Lower lobe of right lung (tissue), 2 donors: ENCODE measurements around the gene SYT7. TPM values are rescaled to one million over a fixed set of nuclear protein-coding genes. Genes with fewer than 3 reads are reported as not detected.

Experiments used
- ATAC-seq, 2 donors: fragments of 200-7000 bp; cut with Tn5 transposase; one replicate each; pipeline ENCODE4 v1.9.1; 2020 to 2022; ENCODE audit warnings: mild to moderate bottlenecking in 2 of 2, moderate library complexity in 2 of 2
- DNase-seq: peaks from one replicate; pipeline ENCODE4 v3.0.0-alpha.2; 2020
- H3K27ac ChIP-seq: fragments of 200-600 bp; one replicate; pipeline ENCODE4 v1.8.0; 2022
- H3K27me3 ChIP-seq: fragments of 200-600 bp; one replicate; pipeline ENCODE4 v1.8.0; 2022; ENCODE audit warnings: low read depth
- H3K36me3 ChIP-seq: fragments of 200-600 bp; one replicate; pipeline ENCODE4 v1.8.0; 2022; ENCODE audit warnings: mild to moderate bottlenecking
- H3K4me1 ChIP-seq: fragments of 200-600 bp; one replicate; pipeline ENCODE4 v1.8.0; 2022
- H3K4me3 ChIP-seq: fragments of 200-600 bp; one replicate; pipeline ENCODE4 v1.8.0; 2022; ENCODE audit warnings: mild to moderate bottlenecking
- H3K9me3 ChIP-seq: fragments of 200-600 bp; one replicate; pipeline ENCODE4 v1.8.0; 2022
- CTCF ChIP-seq: fragments of 200-600 bp; IDR thresholded peaks from one replicate; pipeline ENCODE4 v1.8.0; 2022; ENCODE audit warnings: antibody characterized with exemption, mild to moderate bottlenecking
- intact Hi-C: fragments of 100-400 bp; cut with DNase I; formaldehyde crosslinking; loops from one replicate; pipeline ENCODE4 v1.11.0; 2022
- total RNA-seq: library from RNA; stranded (reverse); fragmentation: NEBNext Ultra II Directional; extraction: Animal tissue kit (Norgen Biotek cat#: 25700); gene quantifications from one replicate; pipeline ENCODE4 v1.2.1, GENCODE V29; 2021
- donor health status: DM: no; HTN: yes; CAD: no; lungs with severe emphysema.

SYT7 gene
- total RNA-seq, 1 donor from 2014 or later = 3.8 TPM

DNA sequence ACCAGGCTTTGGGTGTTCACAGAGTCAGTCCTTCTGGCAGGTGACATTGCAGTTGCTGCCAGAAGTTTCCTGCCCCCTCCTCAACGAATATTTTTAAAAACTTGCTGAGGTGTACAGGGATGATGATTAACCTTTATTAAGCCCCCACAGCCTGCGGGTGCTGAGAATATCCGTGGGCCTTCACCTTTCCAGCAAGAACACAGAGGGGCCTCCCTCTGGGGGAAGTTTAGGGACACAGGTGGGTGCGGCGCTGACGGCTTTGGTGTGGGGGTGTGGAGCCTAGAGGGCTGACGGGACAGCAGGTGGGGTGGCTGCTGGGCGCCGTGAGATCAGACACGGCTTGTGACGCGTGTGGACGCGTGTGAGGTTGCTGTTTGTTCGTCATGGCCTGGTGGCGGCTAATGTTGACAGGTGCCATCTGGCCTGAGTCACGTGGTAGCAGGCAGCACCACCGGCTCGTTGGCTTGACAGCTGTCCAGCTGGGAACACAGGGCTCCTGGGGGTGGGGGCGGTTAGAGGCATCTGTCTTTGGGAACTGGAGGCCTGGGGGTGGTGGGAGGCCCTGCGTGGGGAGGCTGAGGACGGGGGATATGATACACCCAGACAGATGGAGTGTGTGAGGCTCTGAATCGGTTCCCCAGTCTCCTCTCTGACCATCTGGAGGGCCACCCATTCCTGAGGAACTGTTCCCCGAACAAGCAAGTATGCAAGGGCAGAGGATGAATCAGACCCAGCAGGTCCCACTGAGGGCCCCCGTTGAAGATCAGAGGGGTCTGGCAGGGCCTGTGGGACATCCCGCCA, 84.9 kb downstream of the SYT7 start:
- H3K36me3 ChIP-seq = no peaks in the 10 kb centered on the region
- H3K4me1 ChIP-seq = no peaks in the 10 kb centered on the region
- H3K27ac ChIP-seq = no peak overlapping the region
- intact Hi-C loops = no loop called here
- ATAC-seq (peak in 1 of 2 donors; percentile 30), DNase-seq (no peak)
- H3K4me3 ChIP-seq = no peak overlapping the region
- TF ChIP-seq CTCF = no peak
- H3K9me3 ChIP-seq = no peaks in the 10 kb centered on the region
- H3K27me3 ChIP-seq = no peaks in the 10 kb centered on the region

GRCh38 chr11:61494381-61494961, 86.4 kb downstream of the SYT7 start:
- ATAC-seq (no peak), DNase-seq (no peak)
- Histone ChIP-seq H3K4me1 (peaks cover 12% of the 10 kb centered on the region), H3K9me3 (no peaks in the 10 kb centered on the region), H3K27me3 (no peaks in the 10 kb centered on the region), H3K4me3 (no peak overlapping the region), H3K27ac (no peak overlapping the region), H3K36me3 (no peaks in the 10 kb centered on the region)
- no peak for TF ChIP-seq CTCF
- intact Hi-C loops = no loop called here

DNA sequence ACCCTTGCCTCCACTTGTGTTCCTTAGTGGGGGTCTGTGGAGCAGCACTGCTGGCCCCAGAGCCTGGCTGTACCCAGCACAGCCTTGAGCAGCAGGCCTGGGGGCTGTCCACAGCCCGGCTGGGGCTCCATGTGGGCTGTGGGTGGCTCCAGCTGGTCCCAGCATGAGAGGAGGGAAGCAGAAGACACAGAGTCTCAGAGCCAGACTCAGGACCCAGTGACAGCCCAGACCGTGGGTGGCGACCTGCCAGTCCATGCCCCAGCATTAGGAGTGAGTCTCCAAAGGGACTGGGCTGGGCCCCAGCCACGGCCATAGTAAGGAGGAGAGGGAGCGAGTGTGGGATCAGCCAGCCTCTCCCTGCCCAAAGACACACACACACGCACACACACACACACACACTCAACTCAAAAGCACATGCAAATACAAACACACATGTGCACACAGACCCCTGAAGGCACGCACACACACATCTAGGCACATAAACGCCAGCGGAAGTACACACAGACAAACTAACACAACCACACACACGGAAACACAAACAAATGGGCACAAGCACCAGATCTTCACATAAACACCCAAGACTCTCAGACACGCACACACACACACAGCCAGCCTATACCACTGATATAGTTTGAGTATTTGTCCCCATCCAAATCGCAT, 89.0 kb downstream of the SYT7 start:
- H3K27ac ChIP-seq = no peak overlapping the region
- H3K27me3 ChIP-seq = no peaks in the 10 kb centered on the region
- ATAC-seq (no peak), DNase-seq (no peak)
- intact Hi-C loops = no loop called here
- H3K4me1 ChIP-seq = peaks cover 18% of the 10 kb centered on the region
- no peaks in the 10 kb centered on the region for H3K36me3 ChIP-seq
- no peaks in the 10 kb centered on the region for H3K9me3 ChIP-seq
- no peak overlapping the region for H3K4me3 ChIP-seq
- no peak for TF ChIP-seq CTCF

DNA sequence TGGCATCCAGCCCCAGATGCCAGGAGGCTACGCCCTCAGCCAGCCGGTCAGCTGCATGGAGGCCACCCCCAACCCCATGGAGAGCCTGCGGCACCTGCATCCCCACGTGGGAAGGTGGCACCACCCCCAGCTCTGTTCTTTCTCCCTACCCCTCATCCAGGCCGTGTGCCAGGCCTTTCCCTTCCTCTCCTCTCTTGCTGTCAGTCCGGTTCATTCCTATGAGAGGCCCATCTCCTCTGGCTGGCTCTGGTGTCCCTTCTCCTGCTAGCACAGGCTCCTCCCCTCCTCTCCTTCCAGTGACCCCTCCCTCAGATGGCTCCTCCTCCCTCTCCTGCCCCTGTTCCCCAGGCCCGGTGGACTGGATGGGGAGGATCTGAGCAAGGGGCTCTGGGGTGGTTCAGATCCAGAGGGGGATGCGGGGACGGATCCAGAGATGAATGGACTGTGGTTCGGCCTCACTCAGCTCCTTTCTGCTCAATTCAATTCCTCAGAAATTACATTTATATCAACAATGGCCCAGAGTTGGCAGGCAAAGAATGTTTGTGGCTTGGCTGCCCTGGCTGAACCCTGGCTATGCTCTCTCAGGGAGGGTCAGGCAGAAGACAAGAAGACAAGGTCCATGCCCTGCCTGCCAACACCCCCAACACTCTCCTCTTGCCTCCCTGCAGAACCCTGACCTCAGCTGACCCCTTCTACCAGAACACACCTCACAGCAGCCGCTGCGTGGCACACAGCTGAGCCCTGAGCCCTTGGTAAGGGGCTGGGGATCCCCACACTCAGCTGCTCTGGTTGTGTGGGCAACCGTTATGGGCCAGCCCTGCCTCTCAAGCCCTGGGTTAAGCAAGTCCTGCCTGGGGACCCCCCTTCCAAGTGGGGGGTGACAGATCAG, 90.8 kb downstream of the SYT7 start:
- Histone ChIP-seq H3K4me3 (no peak overlapping the region), H3K9me3 (no peaks in the 10 kb centered on the region), H3K36me3 (no peaks in the 10 kb centered on the region), H3K4me1 (peaks cover 18% of the 10 kb centered on the region), H3K27ac (no peak overlapping the region), H3K27me3 (no peaks in the 10 kb centered on the region)
- no peak for DNase-seq
- no peak for TF ChIP-seq CTCF
- intact Hi-C loops = no loop called here
- no peak for ATAC-seq

DNA sequence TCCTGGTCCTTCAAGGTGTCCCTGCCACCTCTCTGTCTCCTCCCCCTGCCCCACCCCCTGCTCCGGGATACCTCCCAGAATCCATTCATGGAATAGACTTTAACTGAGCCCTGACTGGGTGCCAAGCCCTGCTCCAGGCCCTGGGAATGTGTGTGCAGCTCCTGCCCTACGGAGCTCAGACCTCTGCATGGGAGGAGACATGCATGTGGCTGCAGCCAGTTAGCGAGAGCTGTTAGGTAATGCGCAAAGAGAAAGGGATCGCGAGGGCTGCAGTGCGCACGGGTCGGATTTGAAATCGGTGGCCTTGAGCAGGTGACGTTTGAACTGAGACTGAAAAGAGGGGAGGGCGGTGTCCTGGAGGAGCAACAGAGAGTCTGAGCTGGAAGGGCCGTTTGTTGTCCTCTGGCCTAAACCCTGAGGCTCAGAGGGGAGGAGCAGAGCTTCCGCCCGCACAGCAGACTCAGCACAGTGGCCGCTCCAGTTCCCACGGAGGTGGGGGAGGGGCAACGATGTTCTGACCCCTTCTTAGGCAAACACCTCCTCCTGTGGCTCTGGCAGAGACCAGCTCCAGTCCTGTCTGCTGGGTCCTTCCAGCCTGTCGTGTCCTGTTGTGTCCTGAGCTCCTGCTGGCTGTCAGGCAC, 92.1 kb downstream of the SYT7 start:
- TF ChIP-seq CTCF = no peak
- Histone ChIP-seq H3K9me3 (no peaks in the 10 kb centered on the region), H3K27ac (no peak overlapping the region), H3K27me3 (no peaks in the 10 kb centered on the region), H3K4me1 (peaks cover 18% of the 10 kb centered on the region), H3K36me3 (no peaks in the 10 kb centered on the region), H3K4me3 (peak overlapping the region; percentile 5)
- no peak for DNase-seq
- intact Hi-C loops = no loop called here
- ATAC-seq = peak; percentile 39 to 48
